ENCODE data around the gene MBLAC1.

The MBLAC1 gene

DNA sequence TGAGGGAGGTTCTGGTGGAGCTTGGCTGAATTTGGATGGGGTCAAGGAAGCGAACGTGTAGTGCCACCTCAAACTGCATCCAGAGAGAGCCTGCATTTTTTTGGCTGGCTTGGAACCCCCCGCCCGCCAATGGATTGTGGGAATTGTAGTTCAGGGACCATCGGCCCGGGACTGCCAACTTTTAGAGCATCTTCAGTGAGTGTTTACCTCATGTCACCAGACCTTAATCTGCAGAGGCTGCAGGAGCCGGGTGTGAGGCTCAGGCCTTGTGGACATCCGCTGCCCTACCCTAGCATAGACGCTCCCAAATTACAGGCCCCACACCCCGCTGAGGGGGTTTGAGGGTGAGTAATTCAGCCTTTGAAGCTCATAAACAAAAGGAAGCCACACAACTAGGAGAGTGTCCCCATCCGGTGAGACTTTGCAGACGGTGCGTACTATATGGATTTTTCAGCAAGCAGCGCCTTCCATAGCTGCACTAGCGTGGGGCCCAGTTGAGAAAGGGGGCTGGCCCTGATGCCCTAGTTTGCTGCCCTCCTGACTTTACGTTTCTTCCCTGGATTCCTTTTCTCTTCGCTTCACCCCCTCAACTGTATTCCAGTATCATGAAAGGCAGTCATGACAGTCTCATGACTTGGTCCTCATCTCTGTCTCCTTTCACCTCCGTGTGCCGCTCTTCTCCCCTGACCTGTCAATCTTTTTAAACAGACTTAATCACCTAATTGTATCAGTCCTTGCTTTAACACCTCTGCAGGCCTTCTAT, 6.6 kb upstream of the MBLAC1 start:
- H3K27ac ChIP-seq (ENCODE audit: low read depth, low read length, poor library complexity, severe bottlenecking): peak overlapping the region; percentile 76
- peaks cover 37% of the 10 kb centered on the region for H3K4me1 ChIP-seq (ENCODE audit: insufficient read depth, low read length, severe bottlenecking)

DNA sequence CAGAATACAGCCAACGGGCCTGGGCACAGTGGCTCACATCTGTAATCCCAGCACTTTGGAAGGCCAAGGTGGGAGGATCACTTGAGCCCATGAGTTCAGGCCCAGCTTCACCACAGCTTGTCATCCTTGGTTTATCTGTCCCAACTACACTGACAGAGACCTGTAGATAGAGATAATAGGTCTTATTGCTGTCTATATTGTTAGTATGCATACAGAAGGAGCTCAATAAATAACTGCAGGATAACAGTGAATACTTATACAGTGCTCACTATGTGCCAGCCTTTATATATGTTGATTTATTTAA, 6.1 kb upstream of the MBLAC1 start:
- H2AFZ ChIP-seq (ENCODE audit: low read length): no peak overlapping the region
- H3K79me2 ChIP-seq (ENCODE audit: insufficient read depth, low read length): no peaks in the 10 kb centered on the region
- H3K36me3 ChIP-seq (ENCODE audit: insufficient read depth, low read length): peaks cover 18% of the 10 kb centered on the region; the same call in 1 of the 2 replicates
- peak overlapping the region; percentile 78 for H3K9ac ChIP-seq (ENCODE audit: low read length)
- peaks cover 42% of the 10 kb centered on the region for H3K4me1 ChIP-seq (ENCODE audit: insufficient read depth, low read length, severe bottlenecking)
- H3F3A ChIP-seq (ENCODE audit: insufficient read depth, low read length): no peaks in the 10 kb centered on the region
- peak overlapping the region; percentile 76 for H3K27ac ChIP-seq (ENCODE audit: low read depth, low read length, poor library complexity, severe bottlenecking)
- H3K27me3 ChIP-seq (ENCODE audit: insufficient read depth, low read length): no peaks in the 10 kb centered on the region
- H3K9me2 ChIP-seq (ENCODE audit: low read depth, low read length): no peaks in the 10 kb centered on the region
- TF ChIP-seq, protein P1, sequence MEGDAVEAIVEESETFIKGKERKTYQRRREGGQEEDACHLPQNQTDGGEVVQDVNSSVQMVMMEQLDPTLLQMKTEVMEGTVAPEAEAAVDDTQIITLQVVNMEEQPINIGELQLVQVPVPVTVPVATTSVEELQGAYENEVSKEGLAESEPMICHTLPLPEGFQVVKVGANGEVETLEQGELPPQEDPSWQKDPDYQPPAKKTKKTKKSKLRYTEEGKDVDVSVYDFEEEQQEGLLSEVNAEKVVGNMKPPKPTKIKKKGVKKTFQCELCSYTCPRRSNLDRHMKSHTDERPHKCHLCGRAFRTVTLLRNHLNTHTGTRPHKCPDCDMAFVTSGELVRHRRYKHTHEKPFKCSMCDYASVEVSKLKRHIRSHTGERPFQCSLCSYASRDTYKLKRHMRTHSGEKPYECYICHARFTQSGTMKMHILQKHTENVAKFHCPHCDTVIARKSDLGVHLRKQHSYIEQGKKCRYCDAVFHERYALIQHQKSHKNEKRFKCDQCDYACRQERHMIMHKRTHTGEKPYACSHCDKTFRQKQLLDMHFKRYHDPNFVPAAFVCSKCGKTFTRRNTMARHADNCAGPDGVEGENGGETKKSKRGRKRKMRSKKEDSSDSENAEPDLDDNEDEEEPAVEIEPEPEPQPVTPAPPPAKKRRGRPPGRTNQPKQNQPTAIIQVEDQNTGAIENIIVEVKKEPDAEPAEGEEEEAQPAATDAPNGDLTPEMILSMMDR (IDR thresholded peaks at IDR 0.05; ENCODE audit: low read length): no peak
- no peak for TF ChIP-seq EZH2 (IDR thresholded peaks at IDR 0.05; ENCODE audit: borderline replicate concordance, low read length)
- no peaks in the 10 kb centered on the region for H3K9me3 ChIP-seq (ENCODE audit: low read length)
- H4K20me1 ChIP-seq (ENCODE audit: insufficient read depth, low read length): no peaks in the 10 kb centered on the region
- H3K4me2 ChIP-seq (ENCODE audit: low read length): peak overlapping the region; percentile 79
- H3K4me3 ChIP-seq (ENCODE audit: low read depth, low read length, poor library complexity, severe bottlenecking): peak overlapping the region; percentile 75

More for the DNA sequence above, 6.6 kb upstream of the MBLAC1 start:
- H2AFZ ChIP-seq (ENCODE audit: low read length): no peak overlapping the region
- no peaks in the 10 kb centered on the region for H3K27me3 ChIP-seq (ENCODE audit: insufficient read depth, low read length)
- no peaks in the 10 kb centered on the region for H4K20me1 ChIP-seq (ENCODE audit: insufficient read depth, low read length)
- no peaks in the 10 kb centered on the region for H3K9me3 ChIP-seq (ENCODE audit: low read length)
- H3K4me2 ChIP-seq (ENCODE audit: low read length): peak overlapping the region; percentile 79
- peak overlapping the region; percentile 78 for H3K9ac ChIP-seq (ENCODE audit: low read length)
- peak overlapping the region; percentile 75 for H3K4me3 ChIP-seq (ENCODE audit: low read depth, low read length, poor library complexity, severe bottlenecking)
- no peak for TF ChIP-seq EZH2 (IDR thresholded peaks at IDR 0.05; ENCODE audit: borderline replicate concordance, low read length)
- TF ChIP-seq, protein P1 (IDR thresholded peaks at IDR 0.05; ENCODE audit: low read length): no peak
- no peaks in the 10 kb centered on the region for H3K79me2 ChIP-seq (ENCODE audit: insufficient read depth, low read length)
- H3K9me2 ChIP-seq (ENCODE audit: low read depth, low read length): no peaks in the 10 kb centered on the region
- H3K36me3 ChIP-seq (ENCODE audit: insufficient read depth, low read length): peaks cover 14% of the 10 kb centered on the region; the same call in 1 of the 2 replicates
- no peaks in the 10 kb centered on the region for H3F3A ChIP-seq (ENCODE audit: insufficient read depth, low read length)

DNA sequence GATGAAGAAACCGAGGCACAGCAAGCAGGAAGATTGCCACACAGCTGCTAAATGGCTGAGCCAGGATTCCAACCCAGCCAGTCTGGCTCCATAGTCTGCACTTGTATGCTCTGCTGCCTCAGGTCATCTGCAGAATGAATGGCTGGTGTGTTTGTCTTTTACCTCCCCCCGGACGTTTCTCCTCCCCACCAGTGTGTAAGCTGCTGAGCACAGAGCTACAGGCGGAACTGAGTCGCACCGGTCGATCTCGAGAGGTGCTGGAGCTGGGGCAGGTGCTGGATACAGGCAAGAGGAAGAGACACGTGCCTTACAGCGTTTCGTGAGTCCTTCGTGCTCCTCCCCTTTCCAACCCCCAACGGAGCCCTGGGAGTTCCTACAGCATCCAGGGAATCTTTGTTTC, 4.7 kb upstream of the MBLAC1 start:
- Histone ChIP-seq H3K9me3 (ENCODE audit: low read length) (no peaks in the 10 kb centered on the region), H2AFZ (ENCODE audit: low read length) (no peak overlapping the region), H3K4me2 (ENCODE audit: low read length) (peak overlapping the region; percentile 2; the same call in 1 of the 2 replicates), H3F3A (ENCODE audit: insufficient read depth, low read length) (no peaks in the 10 kb centered on the region), H3K79me2 (ENCODE audit: insufficient read depth, low read length) (no peaks in the 10 kb centered on the region), H4K20me1 (ENCODE audit: insufficient read depth, low read length) (no peaks in the 10 kb centered on the region), H3K9me2 (ENCODE audit: low read depth, low read length) (no peaks in the 10 kb centered on the region), H3K4me1 (ENCODE audit: insufficient read depth, low read length, severe bottlenecking) (peaks cover 45% of the 10 kb centered on the region), H3K27me3 (ENCODE audit: insufficient read depth, low read length) (no peaks in the 10 kb centered on the region), H3K4me3 (ENCODE audit: low read depth, low read length, poor library complexity, severe bottlenecking) (no peak overlapping the region), H3K36me3 (ENCODE audit: insufficient read depth, low read length) (peaks cover 18% of the 10 kb centered on the region; the same call in 1 of the 2 replicates), H3K9ac (ENCODE audit: low read length) (no peak overlapping the region; the same call in 1 of the 2 replicates), H3K27ac (ENCODE audit: low read depth, low read length, poor library complexity, severe bottlenecking) (peak overlapping the region; percentile 35)
- TF ChIP-seq, protein P1 (IDR thresholded peaks at IDR 0.05; ENCODE audit: low read length): no peak
- TF ChIP-seq EZH2 (IDR thresholded peaks at IDR 0.05; ENCODE audit: borderline replicate concordance, low read length): no peak
